ENCODE measurements around the gene AVEN. TPM values are rescaled to one million over a fixed set of nuclear protein-coding genes. Genes with fewer than 3 reads are reported as not detected.

Gene AVEN
- total and polyA plus RNA-seq, 5 donors: 15.1 to 20.3 (median 17.3) TPM

DNA sequence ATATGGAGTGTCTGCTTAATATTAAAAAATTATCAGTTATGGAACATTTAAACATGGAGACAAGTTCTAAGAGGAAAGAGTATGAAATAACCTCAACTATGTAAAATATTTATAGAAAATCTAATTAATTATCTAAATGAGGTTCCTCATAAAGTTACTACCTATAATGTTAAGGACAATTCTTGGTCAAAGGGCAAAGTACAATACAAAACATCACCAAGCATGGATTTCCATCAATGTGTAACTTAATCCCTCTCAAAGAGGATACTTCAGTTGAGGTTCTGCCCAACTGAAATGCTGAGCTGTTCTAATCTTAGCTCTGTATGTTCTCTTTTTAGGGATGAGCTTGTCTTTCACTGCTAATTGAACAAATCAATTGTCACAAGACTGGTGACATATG lies 126.7 kb downstream of the AVEN start:
- no peaks in the 10 kb centered on the region for H3K4me1 ChIP-seq (ENCODE audit: control insufficient read depth, insufficient read depth, low read length)
- intact Hi-C loops (cut with DNase I): no loop called here
- H3K27me3 ChIP-seq (ENCODE audit: control insufficient read depth, insufficient read depth): no peaks in the 10 kb centered on the region
- H3K4me3 ChIP-seq (ENCODE audit: low read length): no peak overlapping the region
- no peak for DNase-seq
- no peak overlapping the region for H3K27ac ChIP-seq (ENCODE audit: low read length)
- no peak for ATAC-seq
- no peaks in the 10 kb centered on the region for H3K9me3 ChIP-seq (ENCODE audit: control insufficient read depth, low read length)

GRCh38 chr15:33910741-33911140 lies 128.3 kb downstream of the AVEN start:
- WGBS: 95% methylated on average over 3 of the region's 3 CpGs
- DNase-seq (no peak), ATAC-seq (no peak)
- H3K4me3 ChIP-seq (ENCODE audit: low read length): no peak overlapping the region
- no peaks in the 10 kb centered on the region for H3K27me3 ChIP-seq (ENCODE audit: control insufficient read depth, insufficient read depth)
- H3K27ac ChIP-seq (ENCODE audit: low read length): no peak overlapping the region
- no peaks in the 10 kb centered on the region for H3K9me3 ChIP-seq (ENCODE audit: control insufficient read depth, low read length)
- H3K4me1 ChIP-seq (ENCODE audit: control insufficient read depth, insufficient read depth, low read length): peaks cover 3% of the 10 kb centered on the region
- intact Hi-C loops (cut with DNase I): no loop called here

GRCh38 chr15:33908406-33908805 lies 130.6 kb downstream of the AVEN start:
- intact Hi-C loops (cut with DNase I): no loop called here
- H3K27ac ChIP-seq (ENCODE audit: low read length): no peak overlapping the region
- no peak overlapping the region for H3K4me3 ChIP-seq (ENCODE audit: low read length)
- H3K4me1 ChIP-seq (ENCODE audit: control insufficient read depth, insufficient read depth, low read length): peaks cover 3% of the 10 kb centered on the region
- H3K9me3 ChIP-seq (ENCODE audit: control insufficient read depth, low read length): no peaks in the 10 kb centered on the region
- ATAC-seq (no peak), DNase-seq (no peak)
- no peaks in the 10 kb centered on the region for H3K27me3 ChIP-seq (ENCODE audit: control insufficient read depth, insufficient read depth)
- WGBS: 86% methylated on average over 3 of the region's 3 CpGs

GRCh38 chr15:33907326-33907725 lies 131.7 kb downstream of the AVEN start:
- Histone ChIP-seq H3K4me1 (ENCODE audit: control insufficient read depth, insufficient read depth, low read length) (peaks cover 3% of the 10 kb centered on the region), H3K9me3 (ENCODE audit: control insufficient read depth, low read length) (no peaks in the 10 kb centered on the region), H3K27me3 (ENCODE audit: control insufficient read depth, insufficient read depth) (no peaks in the 10 kb centered on the region), H3K27ac (ENCODE audit: low read length) (no peak overlapping the region), H3K4me3 (ENCODE audit: low read length) (no peak overlapping the region)
- intact Hi-C loops (cut with DNase I): no loop called here
- no peak for DNase-seq
- ATAC-seq: no peak

GRCh38 chr15:33903661-33904060 lies 135.3 kb downstream of the AVEN start:
- H3K4me3 ChIP-seq (ENCODE audit: low read length): no peak overlapping the region
- H3K9me3 ChIP-seq (ENCODE audit: control insufficient read depth, low read length): no peaks in the 10 kb centered on the region
- 95% methylated on average over 2 of the region's 2 CpGs for WGBS
- H3K27ac ChIP-seq (ENCODE audit: low read length): no peak overlapping the region
- ATAC-seq (no peak), DNase-seq (no peak)
- intact Hi-C loops (cut with DNase I): no loop called here
- H3K4me1 ChIP-seq (ENCODE audit: control insufficient read depth, insufficient read depth, low read length): peaks cover 3% of the 10 kb centered on the region
- no peaks in the 10 kb centered on the region for H3K27me3 ChIP-seq (ENCODE audit: control insufficient read depth, insufficient read depth)

DNA sequence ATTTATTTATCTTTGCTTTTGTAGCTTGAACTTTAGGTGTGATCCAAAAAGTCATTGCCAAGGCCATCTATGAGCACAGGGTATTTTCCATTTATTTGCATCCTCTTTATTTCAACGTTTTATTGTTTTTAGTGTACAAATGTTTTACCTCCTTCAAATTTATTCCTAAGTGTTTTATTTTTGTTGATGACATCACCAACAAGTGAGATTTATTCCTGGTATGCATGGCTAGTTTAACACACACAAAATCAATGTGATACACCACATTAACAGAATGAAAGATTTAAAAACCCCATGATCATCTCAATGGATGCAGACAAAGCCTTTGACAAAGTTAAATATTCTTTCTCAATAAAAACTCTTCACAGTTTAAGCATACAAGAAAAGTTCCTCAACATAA lies 137.0 kb downstream of the AVEN start:
- H3K27me3 ChIP-seq (ENCODE audit: control insufficient read depth, insufficient read depth): no peaks in the 10 kb centered on the region
- H3K4me1 ChIP-seq (ENCODE audit: control insufficient read depth, insufficient read depth, low read length): peaks cover 1% of the 10 kb centered on the region
- no peak overlapping the region for H3K27ac ChIP-seq (ENCODE audit: low read length)
- 1% methylated on average over 1 of the region's 1 CpG for WGBS
- H3K9me3 ChIP-seq (ENCODE audit: control insufficient read depth, low read length): no peaks in the 10 kb centered on the region
- no peak overlapping the region for H3K4me3 ChIP-seq (ENCODE audit: low read length)
- DNase-seq (no peak), ATAC-seq (no peak)
- intact Hi-C loops (cut with DNase I): no loop called here

GRCh38 chr15:33894193-33894592 lies 144.8 kb downstream of the AVEN start:
- H3K9me3 ChIP-seq (ENCODE audit: control insufficient read depth, low read length): no peaks in the 10 kb centered on the region
- DNase-seq: no peak
- 84% methylated on average over 6 of the region's 6 CpGs for WGBS
- ATAC-seq: no peak
- H3K27ac ChIP-seq (ENCODE audit: low read length): no peak overlapping the region
- intact Hi-C loops (cut with DNase I): no loop called here
- no peaks in the 10 kb centered on the region for H3K4me1 ChIP-seq (ENCODE audit: control insufficient read depth, insufficient read depth, low read length)
- no peaks in the 10 kb centered on the region for H3K27me3 ChIP-seq (ENCODE audit: control insufficient read depth, insufficient read depth)
- no peak overlapping the region for H3K4me3 ChIP-seq (ENCODE audit: low read length)

- no peak for ATAC-seq
- H3K27me3 ChIP-seq (ENCODE audit: control insufficient read depth, insufficient read depth): no peaks in the 10 kb centered on the region
- DNase-seq: no peak
- intact Hi-C loops (cut with DNase I): no loop called here
- no peak overlapping the region for H3K27ac ChIP-seq (ENCODE audit: low read length)
- WGBS: 79% methylated on average over 2 of the region's 2 CpGs
- H3K4me1 ChIP-seq (ENCODE audit: control insufficient read depth, insufficient read depth, low read length): no peaks in the 10 kb centered on the region
- no peak overlapping the region for H3K4me3 ChIP-seq (ENCODE audit: low read length)
- no peaks in the 10 kb centered on the region for H3K9me3 ChIP-seq (ENCODE audit: control insufficient read depth, low read length)
These were observed 150.8 kb downstream of the AVEN start for GRCh38 chr15:33888176-33888575.

DNA sequence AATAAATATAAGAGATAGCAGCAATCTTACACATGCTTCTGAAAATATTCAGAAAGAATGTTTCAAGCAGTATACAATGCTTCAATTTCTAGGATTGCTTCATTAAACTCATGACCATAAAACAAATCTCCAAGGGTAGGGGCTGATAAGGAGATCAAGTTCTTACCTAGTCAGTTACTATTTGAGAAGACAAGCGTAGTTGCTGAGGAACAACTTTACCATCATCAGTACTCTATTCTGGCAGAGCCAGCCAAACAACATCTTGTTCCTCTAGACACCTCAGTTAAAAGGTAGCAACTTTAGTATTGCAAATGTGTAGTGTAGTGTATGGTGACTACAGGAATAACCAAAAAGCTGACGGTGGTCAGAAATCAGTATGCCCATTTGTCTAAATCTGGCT lies 156.1 kb downstream of the AVEN start:
- Histone ChIP-seq H3K9me3 (ENCODE audit: control insufficient read depth, low read length) (no peaks in the 10 kb centered on the region), H3K4me1 (ENCODE audit: control insufficient read depth, insufficient read depth, low read length) (no peaks in the 10 kb centered on the region), H3K27me3 (ENCODE audit: control insufficient read depth, insufficient read depth) (no peaks in the 10 kb centered on the region), H3K4me3 (ENCODE audit: low read length) (no peak overlapping the region), H3K27ac (ENCODE audit: low read length) (no peak overlapping the region)
- DNase-seq (no peak), ATAC-seq (no peak)
- intact Hi-C loops (cut with DNase I): no loop called here
- WGBS: 96% methylated on average over 2 of the region's 2 CpGs

DNA sequence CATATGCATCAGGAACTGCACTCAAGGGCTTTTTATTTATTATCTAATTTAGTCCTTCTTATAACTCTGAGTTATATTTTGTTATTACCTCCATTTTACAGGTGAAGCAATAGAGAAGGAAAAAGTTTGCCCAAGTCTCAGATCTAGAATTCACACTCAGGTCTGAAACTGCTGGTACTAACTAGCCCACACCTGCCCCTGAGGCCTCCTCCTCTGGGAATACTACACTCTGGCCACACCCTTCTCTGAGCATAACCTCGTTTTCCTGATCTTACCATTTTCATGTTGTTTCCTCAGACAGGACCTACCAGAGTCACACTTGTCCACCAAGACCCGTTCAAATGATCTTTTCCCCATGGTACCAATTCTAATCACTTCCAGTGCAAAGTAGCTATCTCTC lies 164.8 kb downstream of the AVEN start:
- DNase-seq: no peak
- no peak for ATAC-seq
- intact Hi-C loops (cut with DNase I): no loop called here
- 81% methylated on average over 2 of the region's 2 CpGs for WGBS
- no peaks in the 10 kb centered on the region for H3K4me1 ChIP-seq (ENCODE audit: control insufficient read depth, insufficient read depth, low read length)
- no peaks in the 10 kb centered on the region for H3K27me3 ChIP-seq (ENCODE audit: control insufficient read depth, insufficient read depth)
- H3K9me3 ChIP-seq (ENCODE audit: control insufficient read depth, low read length): no peaks in the 10 kb centered on the region
- no peak overlapping the region for H3K27ac ChIP-seq (ENCODE audit: low read length)
- H3K4me3 ChIP-seq (ENCODE audit: low read length): no peak overlapping the region

- intact Hi-C loops (cut with DNase I): no loop called here
- Histone ChIP-seq H3K9me3 (ENCODE audit: control insufficient read depth, low read length) (no peaks in the 10 kb centered on the region), H3K4me1 (ENCODE audit: control insufficient read depth, insufficient read depth, low read length) (no peaks in the 10 kb centered on the region), H3K27me3 (ENCODE audit: control insufficient read depth, insufficient read depth) (no peaks in the 10 kb centered on the region), H3K27ac (ENCODE audit: low read length) (no peak overlapping the region), H3K4me3 (ENCODE audit: low read length) (no peak overlapping the region)
- 72% methylated on average over 13 of the region's 13 CpGs for WGBS
- DNase-seq (no peak), ATAC-seq (no peak)
These were observed 166.4 kb downstream of the AVEN start for GRCh38 chr15:33872416-33873106.

GRCh38 chr15:33871980-33872379 lies 167.0 kb downstream of the AVEN start:
- no peak overlapping the region for H3K27ac ChIP-seq (ENCODE audit: low read length)
- intact Hi-C loops (cut with DNase I): no loop called here
- ATAC-seq: no peak
- H3K4me1 ChIP-seq (ENCODE audit: control insufficient read depth, insufficient read depth, low read length): no peaks in the 10 kb centered on the region
- no peak overlapping the region for H3K4me3 ChIP-seq (ENCODE audit: low read length)
- no peak for DNase-seq
- no peaks in the 10 kb centered on the region for H3K27me3 ChIP-seq (ENCODE audit: control insufficient read depth, insufficient read depth)
- H3K9me3 ChIP-seq (ENCODE audit: control insufficient read depth, low read length): no peaks in the 10 kb centered on the region
- WGBS: 73% methylated on average over 2 of the region's 2 CpGs

Data from right cardiac atrium (tissue), 5 donors.